NK-92 treated with Interleukin-12 subunit alpha and Interleukin-12 subunit beta, amount 100 ng/mL, for 24 hours (cell line): ENCODE measurements around the gene MAP3K3.

ENCODE experiments used
- DNase-seq: peaks from one replicate; lab custom pipeline; 2025; lab: John Stamatoyannopoulos, UW

The MAP3K3 gene

DNA sequence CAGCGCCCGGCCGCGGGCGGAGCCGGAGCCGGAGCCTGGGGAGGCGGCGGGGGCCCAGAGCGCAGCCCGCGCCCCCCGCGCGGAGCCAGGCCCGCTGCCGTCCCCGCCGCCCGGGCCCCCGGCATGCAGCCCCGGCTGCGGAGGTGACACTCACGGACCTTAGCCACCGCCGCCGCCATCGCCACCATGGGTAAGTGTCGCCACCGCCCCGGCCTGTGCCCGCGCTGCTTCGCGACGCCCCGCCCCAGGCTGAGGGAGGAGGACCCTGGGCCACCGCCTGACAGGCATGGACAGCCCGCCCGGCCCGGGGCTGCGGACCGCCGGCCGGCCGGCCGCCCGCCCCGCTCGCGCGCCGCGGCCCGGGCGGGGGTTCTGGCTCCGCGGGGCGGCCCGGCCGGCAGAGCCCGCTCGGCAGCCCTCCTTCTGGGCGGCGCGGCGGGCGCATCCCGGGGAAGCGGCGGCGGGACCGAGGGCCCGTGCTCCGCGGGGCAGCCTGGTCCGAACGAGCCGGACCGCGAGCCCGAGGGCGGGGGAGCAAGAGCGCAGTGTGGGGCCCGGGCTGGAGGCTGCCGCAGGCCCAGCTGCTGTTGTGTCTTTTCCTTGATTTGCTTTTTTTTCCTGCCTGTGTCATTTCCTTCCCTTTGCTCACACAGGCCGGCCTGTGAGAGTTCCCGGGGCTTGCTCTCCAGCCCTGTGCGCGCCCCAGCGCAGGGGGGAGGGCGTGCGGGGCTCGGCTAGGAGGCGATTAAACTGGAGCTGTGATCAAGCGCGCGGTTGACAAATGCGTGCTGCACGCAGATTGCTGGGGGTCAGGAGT, 565 bp downstream of the MAP3K3 start:
- DNase-seq, result peak; percentile 46

DNA sequence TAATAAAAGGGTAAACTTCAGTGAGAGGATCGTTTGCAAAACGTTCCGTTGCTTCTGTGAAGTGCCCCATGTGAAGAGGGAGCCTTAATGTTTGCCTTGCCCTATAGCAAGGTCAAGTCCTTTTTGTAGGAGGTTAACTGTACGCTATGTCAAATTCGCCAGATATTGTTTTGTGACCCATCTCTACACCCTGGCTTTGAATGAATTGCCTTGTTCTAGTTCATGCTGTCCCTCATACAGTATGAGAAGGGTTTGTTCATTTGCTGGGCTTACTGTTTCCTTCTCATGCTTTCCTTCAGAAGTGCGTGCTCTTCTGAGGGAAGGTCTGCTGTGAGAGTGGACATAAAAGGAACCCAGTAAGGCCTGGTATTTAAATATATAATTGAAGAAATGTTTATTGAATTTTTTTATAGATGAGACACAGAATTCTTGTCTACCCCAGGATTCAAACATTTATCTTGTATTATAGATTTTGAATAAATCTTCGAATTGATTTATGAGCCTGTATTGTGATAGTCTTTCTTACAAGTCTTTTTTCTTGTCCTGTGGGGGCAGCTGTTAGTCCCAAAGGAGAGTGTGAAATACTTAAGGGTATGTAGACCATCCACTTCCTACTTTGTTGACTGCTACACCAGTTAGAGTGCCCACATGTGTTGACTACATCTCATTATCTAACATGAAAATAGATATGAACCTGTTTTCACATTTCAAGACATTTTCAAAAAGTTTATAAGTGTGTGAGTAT, 1.7 kb downstream of the MAP3K3 start:
- DNase-seq, result no peak

DNA sequence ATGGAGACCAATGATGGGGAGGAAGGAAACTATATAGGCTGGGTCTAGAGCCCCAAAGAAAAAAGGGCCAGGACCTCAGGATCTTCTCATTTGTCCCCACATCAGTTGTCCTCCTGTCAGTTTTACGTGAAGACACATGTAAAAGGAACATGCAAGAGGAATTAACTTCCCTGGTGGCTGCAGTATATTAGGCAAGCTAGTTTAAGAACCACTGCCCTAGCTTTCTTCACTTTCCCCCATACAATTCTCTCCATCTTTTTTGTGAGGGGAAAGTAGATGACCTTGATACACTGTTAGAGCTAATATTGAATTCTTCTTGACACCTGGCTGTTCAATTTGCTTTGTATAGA, 2.3 kb downstream of the MAP3K3 start:
- DNase-seq, result no peak

DNA sequence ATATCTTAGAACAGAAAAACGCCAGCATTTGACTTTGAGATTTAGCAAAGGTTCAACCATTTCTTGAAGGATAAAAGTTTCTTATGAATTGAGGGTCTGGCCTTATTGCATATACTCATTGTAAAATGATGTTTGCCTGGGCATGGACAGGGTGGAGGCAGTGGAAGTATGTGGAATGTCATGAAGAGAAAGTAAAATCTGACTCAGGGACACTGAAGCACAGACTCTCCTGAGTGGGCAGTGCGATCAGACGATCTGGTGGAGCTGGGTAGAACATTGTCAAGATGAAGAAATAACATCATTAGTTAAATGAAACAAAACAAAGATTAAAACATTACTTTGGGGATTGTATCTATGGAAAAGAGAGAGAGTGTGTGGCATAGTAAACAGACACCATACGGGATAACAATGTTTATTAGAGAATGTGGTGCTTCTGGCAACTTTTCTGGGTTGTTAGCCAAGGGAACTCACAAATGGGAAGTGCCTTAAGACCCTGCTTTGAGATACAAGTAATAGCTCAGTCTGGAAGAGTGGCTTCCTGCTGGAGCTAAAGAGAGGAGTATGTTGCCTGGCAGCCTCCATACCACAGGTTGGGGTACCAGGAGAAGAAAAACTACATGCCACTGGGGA, 4.4 kb downstream of the MAP3K3 start:
- no peak for DNase-seq

DNA sequence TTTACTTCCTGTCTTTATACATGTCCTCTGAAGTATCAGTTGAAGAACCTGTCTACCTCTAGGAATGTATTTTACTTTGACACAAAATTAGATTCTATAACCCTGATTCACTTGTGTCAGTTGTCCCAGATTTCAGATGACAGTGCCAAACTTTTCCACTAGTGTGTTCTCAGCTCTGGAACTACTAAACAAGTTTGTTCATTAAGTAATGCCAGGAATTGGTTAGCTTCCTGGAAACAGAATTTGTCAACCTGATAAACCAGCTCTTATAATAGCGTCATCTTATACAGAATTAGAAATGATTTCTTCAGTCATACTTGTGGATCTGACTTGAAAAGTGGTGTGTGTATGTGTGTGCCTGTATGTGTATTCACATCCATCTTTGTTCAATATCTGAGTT, 7.4 kb downstream of the MAP3K3 start:
- DNase-seq, result no peak

DNA sequence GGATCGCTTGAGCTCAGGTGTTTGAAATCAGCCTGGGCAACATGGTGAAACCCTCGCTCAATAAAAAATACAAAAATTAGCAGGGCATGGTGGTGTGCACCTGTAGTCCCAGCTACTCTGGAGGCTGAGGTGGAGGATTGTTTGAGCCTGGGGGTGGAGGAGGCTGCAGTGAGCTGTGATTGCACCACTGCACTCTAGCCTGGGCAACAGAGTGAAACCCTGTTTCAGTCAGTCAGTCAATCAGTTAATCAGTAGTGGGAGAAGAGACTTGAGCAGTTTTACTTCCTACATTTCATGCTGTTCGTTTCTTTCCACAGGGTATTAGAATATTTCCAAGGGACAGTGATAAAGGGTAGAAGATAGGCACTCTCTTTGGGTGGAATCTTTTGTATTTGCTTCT, 8.8 kb downstream of the MAP3K3 start:
- no peak for DNase-seq

DNA sequence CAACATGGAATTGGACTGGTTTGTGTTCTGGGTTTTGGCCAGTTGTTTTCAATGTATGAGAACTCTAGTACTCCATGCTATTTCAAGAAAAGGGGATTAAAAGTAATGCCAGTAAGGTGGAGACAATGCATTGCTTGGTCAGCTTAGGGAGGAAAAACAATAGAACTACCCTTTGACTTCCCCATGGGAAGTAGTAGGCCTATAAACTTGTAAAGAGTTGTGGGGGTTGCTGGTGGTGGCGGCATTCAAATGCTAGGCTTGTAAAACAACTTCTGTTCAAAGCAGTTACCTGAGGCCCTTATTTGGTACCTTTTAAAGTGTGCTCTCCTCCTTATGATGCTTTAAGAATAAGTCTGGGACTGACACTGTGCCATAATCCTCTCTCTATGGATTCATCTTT, 9.4 kb downstream of the MAP3K3 start:
- DNase-seq, result no peak

DNA sequence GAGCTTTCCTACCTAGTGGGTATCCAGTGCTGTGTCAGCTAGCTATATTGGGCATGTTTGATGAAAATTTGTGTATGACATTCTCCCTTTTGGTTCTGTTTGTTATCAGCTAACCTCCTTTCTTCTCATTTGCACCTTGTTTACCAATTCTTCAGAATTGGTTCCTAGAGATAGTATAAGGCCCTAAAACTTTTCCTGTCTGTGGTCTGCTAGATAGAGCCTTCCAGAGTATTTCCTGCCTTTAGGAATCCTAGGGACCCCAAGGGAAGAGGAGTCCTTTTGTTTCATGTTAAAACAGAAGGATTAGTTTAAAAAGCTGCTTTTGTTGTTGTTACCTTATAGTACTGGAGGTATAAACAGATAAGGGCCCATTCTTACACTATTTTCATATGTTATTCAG, 11.5 kb downstream of the MAP3K3 start:
- no peak for DNase-seq

DNA sequence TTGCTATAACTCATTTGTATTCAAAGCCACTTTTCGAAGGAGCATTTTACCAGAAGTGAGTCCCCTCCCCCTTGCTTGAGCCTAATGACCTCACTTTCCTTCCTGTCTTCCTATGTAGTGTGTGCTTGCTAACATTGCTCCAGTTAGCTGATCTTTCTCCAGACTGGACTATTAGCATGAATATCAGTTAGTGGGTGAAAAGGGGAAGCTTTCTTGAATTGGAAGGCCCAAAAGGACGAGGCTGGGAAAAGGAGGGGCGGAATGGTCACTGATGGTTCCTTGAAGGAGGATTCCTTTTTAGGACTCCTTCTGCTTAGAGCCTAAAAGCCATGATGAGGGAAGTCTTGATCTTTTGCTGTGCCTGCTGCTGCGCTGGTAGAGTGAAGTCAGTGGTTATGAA, 11.9 kb downstream of the MAP3K3 start:
- no peak for DNase-seq

DNA sequence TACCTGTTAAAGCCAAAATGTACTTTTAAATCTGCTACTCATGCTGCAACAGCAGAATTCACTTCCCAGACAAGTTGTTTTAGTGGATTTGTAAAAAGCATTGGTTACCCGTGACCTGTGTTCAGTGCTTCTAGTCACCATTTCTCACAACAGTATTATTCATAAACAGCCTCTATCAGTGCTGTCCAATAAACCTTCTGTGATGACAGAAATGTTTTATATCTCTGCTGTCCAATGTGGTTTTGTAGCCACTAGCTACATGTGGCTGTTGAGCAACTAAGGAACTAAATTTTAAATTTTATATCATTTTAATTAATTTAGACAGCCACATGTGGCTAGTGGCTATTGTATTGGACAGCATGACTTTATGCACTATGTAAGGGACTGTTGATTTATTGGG, 12.6 kb downstream of the MAP3K3 start:
- DNase-seq, result no peak

DNA sequence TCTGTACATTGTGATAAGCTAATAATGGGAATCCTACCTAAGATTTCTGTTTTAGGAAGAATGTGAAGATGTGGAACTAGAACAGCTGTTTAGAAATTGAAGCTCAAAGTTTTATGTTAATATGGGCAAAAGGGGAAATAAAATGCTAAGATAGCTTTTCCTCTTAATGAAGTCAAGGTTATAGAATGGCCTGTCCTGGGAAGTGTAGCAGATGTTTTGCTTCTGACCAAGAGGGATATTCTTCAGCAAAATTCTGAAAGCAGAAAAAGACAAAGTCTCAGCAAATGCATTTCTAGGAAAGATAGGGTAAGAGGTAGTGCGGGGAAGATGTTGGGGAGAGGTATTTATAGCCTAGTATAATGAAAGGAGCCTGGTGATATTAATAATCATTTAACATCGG, 13.1 kb downstream of the MAP3K3 start:
- DNase-seq, result no peak

DNA sequence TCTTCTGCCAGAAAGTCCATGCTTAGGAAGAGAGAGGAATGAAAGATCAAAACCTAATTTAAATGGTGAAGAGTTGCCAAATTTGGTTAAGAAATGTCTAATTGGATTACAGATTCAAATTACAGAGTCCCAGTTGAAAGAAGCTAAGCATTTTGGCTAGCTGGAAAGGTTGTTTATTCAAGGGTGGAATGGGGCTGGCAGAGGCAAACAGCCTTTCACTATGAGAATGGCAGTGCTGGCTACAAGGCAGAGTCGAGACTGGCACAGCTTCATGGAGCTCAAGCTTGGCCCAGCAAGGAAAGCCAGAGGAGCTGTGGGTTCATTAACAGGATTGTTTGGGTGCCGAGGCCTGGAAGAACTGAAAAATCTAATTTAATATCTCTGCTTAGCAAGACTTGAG, 13.6 kb downstream of the MAP3K3 start:
- no peak for DNase-seq

DNA sequence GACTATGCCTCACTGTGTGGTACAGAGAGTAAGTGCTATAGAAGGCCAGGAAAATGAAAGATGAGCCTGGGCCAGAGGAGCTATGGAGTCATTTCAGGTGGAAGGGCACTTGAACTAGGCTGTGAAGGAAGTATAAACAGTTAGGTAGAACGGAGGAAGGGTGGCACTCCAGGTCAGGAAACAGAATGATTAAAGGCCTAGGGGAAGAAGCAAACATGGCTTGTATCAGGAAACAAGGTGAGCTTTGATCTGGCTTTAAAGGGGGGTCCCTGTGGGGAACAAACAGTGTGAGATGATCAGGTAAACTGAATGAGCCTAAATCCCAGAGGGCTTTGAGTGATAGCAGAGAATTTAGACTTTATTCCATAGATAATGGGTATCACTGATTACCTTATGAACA, 16.9 kb downstream of the MAP3K3 start:
- no peak for DNase-seq

DNA sequence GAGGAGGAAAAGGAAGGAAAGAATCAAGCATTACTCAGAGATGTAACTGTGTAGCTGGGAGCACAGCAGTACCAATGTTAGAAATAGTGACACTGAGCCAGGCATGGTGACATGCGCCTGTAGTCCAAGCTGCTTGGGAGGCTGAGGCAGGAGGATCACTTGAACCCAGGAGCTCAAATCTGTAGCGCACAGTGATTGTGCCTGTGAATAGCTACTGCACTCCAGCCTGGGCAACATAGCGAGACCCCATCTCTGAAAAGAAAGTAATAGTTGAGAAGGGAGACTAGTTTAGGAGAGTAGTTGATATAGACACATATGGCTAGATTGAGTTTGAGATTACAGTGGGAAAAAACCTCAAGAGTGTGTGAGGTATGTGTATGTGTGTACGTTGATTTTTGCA, 17.8 kb downstream of the MAP3K3 start:
- DNase-seq, result no peak

DNA sequence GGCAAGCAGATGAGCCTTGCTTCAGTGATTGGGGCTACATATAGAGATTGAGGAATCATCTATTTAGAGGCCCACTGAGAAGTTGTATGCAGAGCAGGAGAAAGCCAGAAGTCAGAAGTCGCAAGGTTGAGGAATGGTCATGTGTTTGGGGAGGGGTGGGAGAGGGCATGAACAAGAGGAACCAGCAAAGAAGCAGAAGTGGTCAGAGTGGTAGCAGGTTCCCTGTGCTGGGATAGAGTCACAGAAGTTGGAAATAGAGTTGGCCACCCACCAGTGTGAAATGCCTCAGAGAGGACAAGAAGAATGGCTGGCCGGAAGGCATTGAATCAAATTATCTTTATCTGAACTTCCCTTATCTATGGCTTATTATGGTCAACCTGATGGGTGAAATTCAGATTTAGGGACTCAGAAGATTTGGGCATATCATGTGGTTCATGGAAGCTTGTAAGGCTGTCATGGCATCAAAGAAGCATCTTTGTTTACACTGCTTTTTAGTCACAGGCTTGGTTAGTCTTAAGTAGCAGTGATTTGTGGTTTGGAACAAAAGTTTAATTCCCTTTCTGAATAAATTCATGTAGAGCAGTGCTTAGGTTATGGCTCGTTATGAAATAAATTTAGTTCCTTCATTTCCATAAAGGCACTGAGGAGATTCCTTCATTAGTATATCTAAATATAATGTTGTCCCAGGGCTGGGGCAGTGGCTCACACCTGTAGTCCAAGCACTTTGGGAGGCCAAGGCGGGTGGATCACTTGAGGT, 19.7 kb downstream of the MAP3K3 start:
- no peak for DNase-seq

DNA sequence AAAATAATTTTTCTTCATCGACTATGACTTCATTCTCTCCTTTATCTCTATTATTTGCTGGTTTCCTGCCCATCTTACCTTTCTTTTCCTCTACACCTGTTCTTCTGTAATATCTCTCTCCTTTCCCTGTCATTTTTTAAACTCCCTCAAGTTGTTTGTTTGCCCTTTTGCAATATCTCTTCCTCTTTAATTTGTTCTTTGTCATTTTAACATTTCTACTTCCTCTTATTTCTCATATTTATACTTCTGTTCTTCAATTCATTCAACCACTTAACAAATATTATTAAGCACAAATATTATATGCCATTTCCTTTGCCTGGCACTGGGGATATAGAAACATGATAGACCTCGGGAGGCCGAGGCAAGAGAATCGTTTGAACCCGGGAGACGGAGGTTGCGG, 22.6 kb downstream of the MAP3K3 start:
- no peak for DNase-seq

DNA sequence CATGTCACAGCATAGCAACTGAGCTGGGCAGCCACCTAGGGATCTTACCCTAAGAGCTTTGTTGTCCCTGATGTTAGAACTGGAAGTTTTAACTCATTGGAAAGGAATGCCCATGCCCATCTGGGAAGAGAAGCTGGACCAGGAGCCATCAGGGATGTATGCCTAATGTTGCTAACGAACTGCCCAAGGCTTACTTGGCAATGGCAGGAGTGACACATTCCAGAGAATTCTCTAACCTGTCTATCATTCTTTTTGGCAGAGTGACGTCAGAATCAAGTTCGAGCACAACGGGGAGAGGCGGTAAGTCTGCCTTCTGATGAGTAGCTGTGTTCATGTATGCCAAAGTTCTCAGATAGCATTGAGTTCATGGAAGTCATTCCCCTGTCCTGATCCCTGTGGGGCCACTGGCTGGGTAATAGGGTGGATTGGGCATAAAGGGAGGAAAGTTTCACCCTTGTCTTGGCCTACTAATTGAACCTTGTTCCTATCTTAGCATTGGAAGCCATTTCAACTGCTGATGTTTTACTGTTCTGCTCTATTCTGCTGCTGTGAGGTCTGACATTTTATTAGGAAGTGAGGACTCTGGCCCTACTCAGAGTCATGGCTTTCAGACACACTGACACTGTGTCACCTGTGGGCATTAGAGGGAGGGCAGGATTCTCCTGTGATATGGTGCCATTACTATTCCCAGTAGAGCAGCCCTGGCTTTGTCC, 23.7 kb downstream of the MAP3K3 start:
- no peak for DNase-seq

DNA sequence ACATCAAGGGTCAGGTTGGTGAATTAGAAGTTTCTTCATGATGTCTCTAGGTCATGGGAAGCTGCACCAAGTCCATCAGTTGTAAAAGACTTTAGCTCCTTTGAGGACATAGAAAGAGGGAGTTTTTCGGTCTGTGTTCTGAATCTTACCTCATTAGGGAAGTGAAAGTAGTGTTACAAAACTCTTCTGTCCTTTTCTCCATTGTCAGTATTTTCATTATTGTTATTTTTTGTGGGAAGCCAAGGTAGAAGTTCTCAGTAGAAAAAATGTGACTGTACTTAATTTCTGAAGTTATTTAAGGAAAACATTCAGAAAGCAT, 24.2 kb downstream of the MAP3K3 start:
- no peak for DNase-seq

DNA sequence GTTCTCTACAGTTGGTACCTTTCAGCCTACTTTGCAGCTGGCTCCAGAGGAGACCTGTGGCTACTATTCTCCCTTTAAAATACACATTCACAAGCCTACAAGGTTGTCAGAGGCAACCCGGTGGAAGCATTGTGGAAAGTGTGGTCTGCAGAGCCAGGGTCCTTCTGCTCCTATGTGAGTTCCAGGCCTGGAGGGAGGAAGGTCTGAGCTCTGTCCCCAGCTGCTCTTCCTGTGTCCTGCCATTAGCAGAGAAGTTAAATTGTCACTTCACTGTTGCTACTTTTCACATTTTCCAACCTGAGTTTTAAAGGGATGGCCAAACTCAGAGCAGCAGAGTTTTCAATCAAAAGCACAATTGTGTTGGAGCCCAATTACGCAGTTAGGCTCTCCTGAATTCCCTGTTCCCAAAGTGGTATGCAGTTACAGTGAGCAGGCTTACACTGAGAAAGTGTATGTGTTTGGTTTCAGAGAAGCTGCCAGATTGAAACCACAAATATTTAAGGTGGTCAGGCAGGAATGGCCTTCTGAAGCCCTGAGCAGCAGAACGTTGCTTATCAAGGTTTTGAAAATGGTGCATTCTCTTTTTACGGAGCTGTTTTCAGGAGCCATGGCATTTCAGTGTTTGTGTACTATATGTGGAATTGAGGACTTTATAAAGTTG, 25.0 kb downstream of the MAP3K3 start:
- no peak for DNase-seq

DNA sequence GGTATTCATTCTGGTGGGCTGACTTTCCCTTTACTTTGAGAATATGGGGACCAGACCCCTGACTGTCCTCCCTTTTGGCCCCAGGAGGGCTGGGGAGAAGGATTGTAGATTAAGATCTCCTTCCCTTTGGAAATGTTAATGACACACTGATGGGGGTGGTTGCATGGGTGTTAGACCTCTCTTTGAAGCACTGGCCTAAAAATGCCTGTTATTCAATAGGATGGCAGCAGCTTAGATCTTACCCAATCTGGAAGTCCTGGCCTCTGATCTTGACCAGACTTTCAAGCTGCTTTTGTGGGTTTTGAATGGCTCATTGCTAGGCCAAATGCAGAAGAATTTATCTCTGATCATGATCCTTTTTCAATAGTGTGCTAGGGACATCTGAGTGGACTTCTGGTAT, 25.7 kb downstream of the MAP3K3 start:
- DNase-seq, result no peak

DNA sequence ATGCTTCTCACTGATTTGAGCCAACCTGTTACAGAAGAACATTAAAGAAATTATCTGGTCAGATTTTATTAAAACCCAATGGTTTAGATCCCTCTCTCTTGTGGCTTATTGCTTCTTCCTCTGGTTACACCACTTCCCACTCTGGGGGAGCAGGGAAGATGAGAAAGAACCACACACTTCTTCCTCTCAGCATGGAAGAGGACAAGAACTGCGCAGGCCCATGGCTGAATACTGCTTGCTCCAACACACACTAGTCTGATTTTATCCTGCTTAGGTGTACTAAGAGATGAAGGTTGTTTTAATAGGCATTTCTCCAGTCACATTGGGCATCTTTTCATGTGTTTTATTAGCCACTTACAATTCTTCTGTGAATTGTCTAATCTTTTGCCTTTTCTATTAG, 27.6 kb downstream of the MAP3K3 start:
- DNase-seq, result no peak

DNA sequence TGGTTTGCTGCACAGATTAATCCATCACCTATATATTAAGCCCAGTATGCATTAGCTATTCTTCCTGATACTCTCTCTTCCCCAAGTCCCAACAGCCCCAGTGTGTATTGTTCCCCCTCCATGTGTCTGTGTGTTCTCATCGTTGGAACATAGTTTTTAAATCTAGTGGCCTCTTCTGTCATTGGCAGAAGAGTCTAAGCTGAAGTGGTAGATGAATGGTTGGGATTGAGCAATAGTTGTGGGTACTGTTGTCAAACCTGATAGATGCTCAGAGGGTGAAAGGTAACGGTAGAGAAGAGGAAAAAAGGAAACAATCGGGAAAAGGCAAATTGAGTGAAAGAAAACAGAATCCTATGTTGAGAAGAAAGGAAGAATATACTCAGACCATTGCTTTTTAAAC, 29.9 kb downstream of the MAP3K3 start:
- no peak for DNase-seq
